ENCODE data around the gene ALPP. TPM values are rescaled to one million over a fixed set of nuclear protein-coding genes. Genes with fewer than 3 reads are reported as not detected.

ALPP gene
- total RNA-seq, 1 experiment from 2014 or later, result 0.20 TPM

DNA sequence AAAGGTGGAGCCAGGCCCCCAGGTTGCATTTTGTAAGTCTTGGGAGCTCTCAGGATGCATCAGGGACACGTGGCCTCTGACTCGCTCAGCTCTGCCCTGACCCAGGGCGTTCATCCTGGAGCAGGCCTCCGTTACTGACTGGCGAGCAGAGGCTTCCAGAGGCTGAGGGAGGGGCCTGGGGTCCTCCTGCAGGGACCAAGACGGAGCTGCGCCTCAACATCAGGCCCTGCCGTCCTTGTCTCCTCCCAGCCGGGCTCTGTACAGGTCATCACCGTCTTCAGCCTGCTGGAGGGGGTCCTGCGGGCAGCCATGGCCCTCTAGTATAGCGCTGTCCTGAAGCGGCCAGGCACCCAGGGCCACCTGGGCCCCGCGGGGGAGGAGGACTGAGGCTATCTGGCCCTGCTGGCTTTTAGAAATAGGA is 10.2 kb upstream of the ALPP start:
- POLR2A ChIA-PET, result interaction anchor here (1.8 kb wide), 1 partner anchor 68 kb away, joined by 6 read pairs; no protein-coding TSS in a partner anchor
- Mint-ChIP-seq H3K9me3 (no peaks in the 10 kb centered on the region), H3K27me3 (ENCODE audit: low read depth) (no peaks in the 10 kb centered on the region; the same call in 1 of the 2 replicates), H3K36me3 (no peaks in the 10 kb centered on the region), H3K27ac (no peak overlapping the region), H3K4me3 (no peak overlapping the region), H3K4me1 (peaks cover 9% of the 10 kb centered on the region)
- DNase-seq (ENCODE audit: low spot score), result peak; percentile 19
- peak; percentile 6; the same call in 1 of the 2 replicates for ATAC-seq
- TF ChIP-seq TEAD4 (CRISPR knock-in tag; IDR thresholded peaks at IDR 0.05), result no peak
- TF ChIP-seq, protein P1, sequence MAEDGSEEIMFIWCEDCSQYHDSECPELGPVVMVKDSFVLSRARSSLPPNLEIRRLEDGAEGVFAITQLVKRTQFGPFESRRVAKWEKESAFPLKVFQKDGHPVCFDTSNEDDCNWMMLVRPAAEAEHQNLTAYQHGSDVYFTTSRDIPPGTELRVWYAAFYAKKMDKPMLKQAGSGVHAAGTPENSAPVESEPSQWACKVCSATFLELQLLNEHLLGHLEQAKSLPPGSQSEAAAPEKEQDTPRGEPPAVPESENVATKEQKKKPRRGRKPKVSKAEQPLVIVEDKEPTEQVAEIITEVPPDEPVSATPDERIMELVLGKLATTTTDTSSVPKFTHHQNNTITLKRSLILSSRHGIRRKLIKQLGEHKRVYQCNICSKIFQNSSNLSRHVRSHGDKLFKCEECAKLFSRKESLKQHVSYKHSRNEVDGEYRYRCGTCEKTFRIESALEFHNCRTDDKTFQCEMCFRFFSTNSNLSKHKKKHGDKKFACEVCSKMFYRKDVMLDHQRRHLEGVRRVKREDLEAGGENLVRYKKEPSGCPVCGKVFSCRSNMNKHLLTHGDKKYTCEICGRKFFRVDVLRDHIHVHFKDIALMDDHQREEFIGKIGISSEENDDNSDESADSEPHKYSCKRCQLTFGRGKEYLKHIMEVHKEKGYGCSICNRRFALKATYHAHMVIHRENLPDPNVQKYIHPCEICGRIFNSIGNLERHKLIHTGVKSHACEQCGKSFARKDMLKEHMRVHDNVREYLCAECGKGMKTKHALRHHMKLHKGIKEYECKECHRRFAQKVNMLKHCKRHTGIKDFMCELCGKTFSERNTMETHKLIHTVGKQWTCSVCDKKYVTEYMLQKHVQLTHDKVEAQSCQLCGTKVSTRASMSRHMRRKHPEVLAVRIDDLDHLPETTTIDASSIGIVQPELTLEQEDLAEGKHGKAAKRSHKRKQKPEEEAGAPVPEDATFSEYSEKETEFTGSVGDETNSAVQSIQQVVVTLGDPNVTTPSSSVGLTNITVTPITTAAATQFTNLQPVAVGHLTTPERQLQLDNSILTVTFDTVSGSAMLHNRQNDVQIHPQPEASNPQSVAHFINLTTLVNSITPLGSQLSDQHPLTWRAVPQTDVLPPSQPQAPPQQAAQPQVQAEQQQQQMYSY (CRISPR knock-in tag; IDR thresholded peaks at IDR 0.05), result no peak
- TF ChIP-seq, protein P2, sequence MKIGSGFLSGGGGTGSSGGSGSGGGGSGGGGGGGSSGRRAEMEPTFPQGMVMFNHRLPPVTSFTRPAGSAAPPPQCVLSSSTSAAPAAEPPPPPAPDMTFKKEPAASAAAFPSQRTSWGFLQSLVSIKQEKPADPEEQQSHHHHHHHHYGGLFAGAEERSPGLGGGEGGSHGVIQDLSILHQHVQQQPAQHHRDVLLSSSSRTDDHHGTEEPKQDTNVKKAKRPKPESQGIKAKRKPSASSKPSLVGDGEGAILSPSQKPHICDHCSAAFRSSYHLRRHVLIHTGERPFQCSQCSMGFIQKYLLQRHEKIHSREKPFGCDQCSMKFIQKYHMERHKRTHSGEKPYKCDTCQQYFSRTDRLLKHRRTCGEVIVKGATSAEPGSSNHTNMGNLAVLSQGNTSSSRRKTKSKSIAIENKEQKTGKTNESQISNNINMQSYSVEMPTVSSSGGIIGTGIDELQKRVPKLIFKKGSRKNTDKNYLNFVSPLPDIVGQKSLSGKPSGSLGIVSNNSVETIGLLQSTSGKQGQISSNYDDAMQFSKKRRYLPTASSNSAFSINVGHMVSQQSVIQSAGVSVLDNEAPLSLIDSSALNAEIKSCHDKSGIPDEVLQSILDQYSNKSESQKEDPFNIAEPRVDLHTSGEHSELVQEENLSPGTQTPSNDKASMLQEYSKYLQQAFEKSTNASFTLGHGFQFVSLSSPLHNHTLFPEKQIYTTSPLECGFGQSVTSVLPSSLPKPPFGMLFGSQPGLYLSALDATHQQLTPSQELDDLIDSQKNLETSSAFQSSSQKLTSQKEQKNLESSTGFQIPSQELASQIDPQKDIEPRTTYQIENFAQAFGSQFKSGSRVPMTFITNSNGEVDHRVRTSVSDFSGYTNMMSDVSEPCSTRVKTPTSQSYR (CRISPR knock-in tag; IDR thresholded peaks at IDR 0.05), result no peak
- CTCF ChIA-PET, result interaction anchor here (0.6 to 6.4 kb wide), 20 partner anchors 8 to 440 kb away, joined by 3 to 78 read pairs (median 9); partner anchors contain the start of gene ALPP

GRCh38 chr2:232369126-232369951 is 9.2 kb upstream of the ALPP start:
- ATAC-seq (no peak), DNase-seq (ENCODE audit: low spot score) (peak; percentile 6)
- H3K4me1 Mint-ChIP-seq, result peaks cover 14% of the 10 kb centered on the region
- CTCF ChIA-PET, result interaction anchor here (1.6 to 6.4 kb wide), 4 partner anchors 17 to 153 kb away, joined by 3 to 75 read pairs (median 38); no protein-coding TSS in a partner anchor
- no peaks in the 10 kb centered on the region for H3K9me3 Mint-ChIP-seq
- no peaks in the 10 kb centered on the region for H3K36me3 Mint-ChIP-seq
- TF ChIP-seq ZNF416 (CRISPR knock-in tag; IDR thresholded peaks at IDR 0.05) (no peak), RELA (CRISPR knock-in tag; IDR thresholded peaks at IDR 0.05; ENCODE audit: borderline replicate concordance) (no peak), EMX1 (CRISPR knock-in tag; IDR thresholded peaks at IDR 0.05) (no peak), NFYB (CRISPR knock-in tag; conservative IDR thresholded peaks at IDR 0.05; ENCODE audit: low read depth) (no peak), CBFB (CRISPR knock-in tag; IDR thresholded peaks at IDR 0.05; ENCODE audit: low read depth) (no peak), SOX15 (CRISPR knock-in tag; IDR thresholded peaks at IDR 0.05) (no peak), NR1H2 (CRISPR knock-in tag; IDR thresholded peaks at IDR 0.05) (no peak), NFATC4 (CRISPR knock-in tag; IDR thresholded peaks at IDR 0.05) (no peak), ELF4 (CRISPR knock-in tag; IDR thresholded peaks at IDR 0.05; ENCODE audit: low read depth) (no peak), ZNF671 (CRISPR knock-in tag; IDR thresholded peaks at IDR 0.05) (no peak), ZNF512 (CRISPR knock-in tag; IDR thresholded peaks at IDR 0.05; ENCODE audit: borderline replicate concordance) (no peak), IRF1 (CRISPR knock-in tag; IDR thresholded peaks at IDR 0.05) (no peak)
- TF ChIP-seq, protein P3, sequence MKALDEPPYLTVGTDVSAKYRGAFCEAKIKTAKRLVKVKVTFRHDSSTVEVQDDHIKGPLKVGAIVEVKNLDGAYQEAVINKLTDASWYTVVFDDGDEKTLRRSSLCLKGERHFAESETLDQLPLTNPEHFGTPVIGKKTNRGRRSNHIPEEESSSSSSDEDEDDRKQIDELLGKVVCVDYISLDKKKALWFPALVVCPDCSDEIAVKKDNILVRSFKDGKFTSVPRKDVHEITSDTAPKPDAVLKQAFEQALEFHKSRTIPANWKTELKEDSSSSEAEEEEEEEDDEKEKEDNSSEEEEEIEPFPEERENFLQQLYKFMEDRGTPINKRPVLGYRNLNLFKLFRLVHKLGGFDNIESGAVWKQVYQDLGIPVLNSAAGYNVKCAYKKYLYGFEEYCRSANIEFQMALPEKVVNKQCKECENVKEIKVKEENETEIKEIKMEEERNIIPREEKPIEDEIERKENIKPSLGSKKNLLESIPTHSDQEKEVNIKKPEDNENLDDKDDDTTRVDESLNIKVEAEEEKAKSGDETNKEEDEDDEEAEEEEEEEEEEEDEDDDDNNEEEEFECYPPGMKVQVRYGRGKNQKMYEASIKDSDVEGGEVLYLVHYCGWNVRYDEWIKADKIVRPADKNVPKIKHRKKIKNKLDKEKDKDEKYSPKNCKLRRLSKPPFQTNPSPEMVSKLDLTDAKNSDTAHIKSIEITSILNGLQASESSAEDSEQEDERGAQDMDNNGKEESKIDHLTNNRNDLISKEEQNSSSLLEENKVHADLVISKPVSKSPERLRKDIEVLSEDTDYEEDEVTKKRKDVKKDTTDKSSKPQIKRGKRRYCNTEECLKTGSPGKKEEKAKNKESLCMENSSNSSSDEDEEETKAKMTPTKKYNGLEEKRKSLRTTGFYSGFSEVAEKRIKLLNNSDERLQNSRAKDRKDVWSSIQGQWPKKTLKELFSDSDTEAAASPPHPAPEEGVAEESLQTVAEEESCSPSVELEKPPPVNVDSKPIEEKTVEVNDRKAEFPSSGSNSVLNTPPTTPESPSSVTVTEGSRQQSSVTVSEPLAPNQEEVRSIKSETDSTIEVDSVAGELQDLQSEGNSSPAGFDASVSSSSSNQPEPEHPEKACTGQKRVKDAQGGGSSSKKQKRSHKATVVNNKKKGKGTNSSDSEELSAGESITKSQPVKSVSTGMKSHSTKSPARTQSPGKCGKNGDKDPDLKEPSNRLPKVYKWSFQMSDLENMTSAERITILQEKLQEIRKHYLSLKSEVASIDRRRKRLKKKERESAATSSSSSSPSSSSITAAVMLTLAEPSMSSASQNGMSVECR (CRISPR knock-in tag; IDR thresholded peaks at IDR 0.05; ENCODE audit: borderline replicate concordance), result no peak
- TF ChIP-seq, protein P4, sequence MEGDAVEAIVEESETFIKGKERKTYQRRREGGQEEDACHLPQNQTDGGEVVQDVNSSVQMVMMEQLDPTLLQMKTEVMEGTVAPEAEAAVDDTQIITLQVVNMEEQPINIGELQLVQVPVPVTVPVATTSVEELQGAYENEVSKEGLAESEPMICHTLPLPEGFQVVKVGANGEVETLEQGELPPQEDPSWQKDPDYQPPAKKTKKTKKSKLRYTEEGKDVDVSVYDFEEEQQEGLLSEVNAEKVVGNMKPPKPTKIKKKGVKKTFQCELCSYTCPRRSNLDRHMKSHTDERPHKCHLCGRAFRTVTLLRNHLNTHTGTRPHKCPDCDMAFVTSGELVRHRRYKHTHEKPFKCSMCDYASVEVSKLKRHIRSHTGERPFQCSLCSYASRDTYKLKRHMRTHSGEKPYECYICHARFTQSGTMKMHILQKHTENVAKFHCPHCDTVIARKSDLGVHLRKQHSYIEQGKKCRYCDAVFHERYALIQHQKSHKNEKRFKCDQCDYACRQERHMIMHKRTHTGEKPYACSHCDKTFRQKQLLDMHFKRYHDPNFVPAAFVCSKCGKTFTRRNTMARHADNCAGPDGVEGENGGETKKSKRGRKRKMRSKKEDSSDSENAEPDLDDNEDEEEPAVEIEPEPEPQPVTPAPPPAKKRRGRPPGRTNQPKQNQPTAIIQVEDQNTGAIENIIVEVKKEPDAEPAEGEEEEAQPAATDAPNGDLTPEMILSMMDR (IDR thresholded peaks at IDR 0.05), result no peak
- no peak overlapping the region for H3K4me3 Mint-ChIP-seq
- peaks cover 3% of the 10 kb centered on the region; the same call in 1 of the 2 replicates for H3K27me3 Mint-ChIP-seq (ENCODE audit: low read depth)
- POLR2A ChIA-PET, result no interaction called here
- H3K27ac Mint-ChIP-seq, result no peak overlapping the region
